Left ventricle myocardium superior (tissue), 1 donor: ENCODE results near the gene FAM131A. TPM values are rescaled to one million over a fixed set of nuclear protein-coding genes. Genes with fewer than 3 reads are reported as not detected.

Source experiments
- ATAC-seq: fragments of 200-7000 bp; cut with Tn5 transposase; one replicate; pipeline ENCODE4 v1.9.1; 2020; ENCODE audit warnings: mild to moderate bottlenecking, moderate library complexity
- DNase-seq: peaks from one replicate; pipeline ENCODE4 v3.0.0-alpha.2; 2020
- intact Hi-C: fragments of 100-400 bp; cut with micrococcal nuclease; formaldehyde crosslinking; loops from one replicate; pipeline ENCODE4 v1.11.0; 2022
- long read RNA-seq: library from polyadenylated mRNA; unstranded; transcript quantifications from one replicate; pipeline ENCODE4 v2.0.0, GENCODE V29; 2021
- total RNA-seq: library from RNA; stranded (reverse); fragmentation: NEBNext Ultra II Directional; extraction: Animal tissue kit (Norgen Biotek cat#: 25700); gene quantifications from one replicate; pipeline ENCODE4 v1.2.1, GENCODE V29; 2021
- donor health status: DM: no; HTN: yes; CAD: no; lungs with severe emphysema.

The FAM131A gene
- total RNA-seq: 41.0 TPM
- long read RNA-seq, transcript FAM131A-202 (6 exons, 2,421 nt): minor isoform, 14 of 98 reads
- long read RNA-seq, transcript FAM131A-203 (6 exons, 1,483 nt): major isoform, 31 of 98 reads
- long read RNA-seq, transcript FAM131A-207 (7 exons, 1,335 nt): minor isoform, 22 of 98 reads
- long read RNA-seq, partial matches to known transcripts: 8 of 98 reads
- long read RNA-seq, other reads (novel, unspliced or antisense): 23 of 98 reads

- ATAC-seq (peak; percentile 62), DNase-seq (peak; percentile 78)
- intact Hi-C loops: no loop called here
Observed at GRCh38 chr3:184337399-184337714, at the start of gene FAM131A. FAM131A (plus strand) TSS chr3:184337600; CDS start chr3:184337631, 31 bp downstream.

- intact Hi-C loops: no loop called here
- ATAC-seq: peak; percentile 63
- peak; percentile 49 for DNase-seq
Observed at GRCh38 chr3:184289426-184289938, 47.9 kb upstream of the FAM131A start.

- ATAC-seq (no peak), DNase-seq (no peak)
- intact Hi-C loops: no loop called here
Observed at GRCh38 chr3:184290331-184290730, 47.1 kb upstream of the FAM131A start.

- no peak for DNase-seq
- ATAC-seq: no peak
- intact Hi-C loops: no loop called here
Observed at GRCh38 chr3:184291044-184291737, 46.2 kb upstream of the FAM131A start.

- intact Hi-C loops: no loop called here
- DNase-seq (no peak), ATAC-seq (no peak)
Observed at GRCh38 chr3:184291738-184292445, 45.5 kb upstream of the FAM131A start.

- no peak for DNase-seq
- ATAC-seq: no peak
- intact Hi-C loops: no loop called here
Observed at GRCh38 chr3:184295771-184296170, 41.6 kb upstream of the FAM131A start.

- intact Hi-C loops: no loop called here
- ATAC-seq: no peak
Observed at GRCh38 chr3:184296616-184297015, 40.8 kb upstream of the FAM131A start.

GRCh38 chr3:184298759-184299487 is 38.5 kb upstream of the FAM131A start, which contains the start of gene PSMD2:
PSMD2 (plus strand) TSS chr3:184299241; CDS start chr3:184299267, 26 bp downstream.
- intact Hi-C loops: no loop called here
- ATAC-seq: peak; percentile 99
- DNase-seq: peak; percentile 99

More at GRCh38 chr3:184296616-184297015, 40.8 kb upstream of the FAM131A start:
- DNase-seq: no peak

- DNase-seq (no peak), ATAC-seq (no peak)
- intact Hi-C loops: no loop called here
Observed at GRCh38 chr3:184299488-184300377, 37.7 kb upstream of the FAM131A start.

- intact Hi-C loops: no loop called here
- DNase-seq (no peak), ATAC-seq (no peak)
Observed at GRCh38 chr3:184300378-184300720, 37.1 kb upstream of the FAM131A start.

- ATAC-seq (no peak), DNase-seq (no peak)
- intact Hi-C loops: no loop called here
Observed at GRCh38 chr3:184305577-184305976, 31.8 kb upstream of the FAM131A start.

GRCh38 chr3:184306341-184306972 is 30.9 kb upstream of the FAM131A start:
- intact Hi-C loops: no loop called here
- no peak for DNase-seq
- no peak for ATAC-seq

GRCh38 chr3:184307915-184308314 is 29.5 kb upstream of the FAM131A start:
- DNase-seq (no peak), ATAC-seq (no peak)
- intact Hi-C loops: no loop called here

- ATAC-seq (no peak), DNase-seq (no peak)
- intact Hi-C loops: no loop called here
Observed at GRCh38 chr3:184308744-184309143, 28.7 kb upstream of the FAM131A start.

- ATAC-seq: no peak
- DNase-seq: no peak
- intact Hi-C loops: no loop called here
Observed at GRCh38 chr3:184311633-184312032, 25.8 kb upstream of the FAM131A start.

- intact Hi-C loops: no loop called here
- ATAC-seq (peak; percentile 87), DNase-seq (peak; percentile 98)
Observed at GRCh38 chr3:184314363-184314699, 23.1 kb upstream of the FAM131A start, which contains the start of gene EIF4G1. EIF4G1 (plus strand) TSS chr3:184314606; CDS start chr3:184315797, 1,191 bp downstream.

GRCh38 chr3:184314700-184315542 is 22.5 kb upstream of the FAM131A start:
- ATAC-seq (peak; percentile 79), DNase-seq (peak; percentile 94)
- intact Hi-C loops: no loop called here
